Measurements from ENCODE around the gene ACYP1.

ACYP1 gene

DNA sequence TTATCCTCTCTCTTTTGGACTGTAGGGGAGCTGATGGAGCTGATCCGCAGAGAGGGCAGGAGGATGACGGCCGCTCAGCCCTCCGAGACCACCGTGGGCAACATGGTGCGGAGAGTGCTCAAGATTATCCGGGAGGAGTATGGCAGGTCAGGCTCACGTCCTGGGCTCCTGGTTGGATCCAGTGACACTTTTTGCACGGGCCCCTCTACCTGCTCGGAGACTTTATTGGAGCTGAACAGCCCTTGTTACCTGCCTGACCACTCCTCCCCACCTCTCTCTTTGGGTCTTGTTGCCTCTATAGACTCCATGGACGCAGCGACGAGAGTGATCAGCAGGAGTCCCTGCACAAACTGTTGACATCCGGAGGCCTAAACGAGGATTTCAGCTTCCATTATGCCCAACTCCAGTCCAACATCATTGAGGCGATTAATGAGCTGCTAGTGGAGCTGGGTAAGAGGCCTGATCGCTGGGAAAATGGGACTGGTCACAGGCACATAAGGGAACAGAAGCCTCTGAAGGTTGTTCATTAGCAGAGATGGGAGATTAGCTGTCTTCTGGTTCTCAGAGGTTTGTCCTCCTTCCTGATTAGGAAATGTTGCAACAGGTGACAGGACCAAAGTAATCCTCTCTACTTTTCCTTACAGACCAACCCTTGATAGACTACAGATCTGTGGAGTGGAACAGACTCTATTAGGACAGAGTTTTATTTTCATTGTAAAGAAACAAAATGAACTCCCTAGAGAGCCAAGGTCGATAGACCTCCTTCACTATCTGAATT is 60.4 kb downstream of the ACYP1 start:
- peaks cover 8 to 25% (median 20%) of the 10 kb centered on the region in 5 donors for H3K4me1 ChIP-seq (ENCODE audit: control insufficient read depth in 5 of 5, insufficient read depth in 5 of 5, low read length in 5 of 5)
- peak overlapping the region; percentile 94 to 96 (median 95) for H3K4me3 ChIP-seq (ENCODE audit: low read depth in 1 of 5, low read length in 5 of 5)
- no peaks in the 10 kb centered on the region for H3K27me3 ChIP-seq (ENCODE audit: control insufficient read depth in 5 of 5, insufficient read depth in 4 of 5, low read length in 5 of 5)
- peaks cover 14 to 35% (median 30%) of the 10 kb centered on the region in 5 donors for H3K36me3 ChIP-seq (ENCODE audit: control insufficient read depth in 5 of 5, insufficient read depth in 5 of 5, low read length in 5 of 5)
- H3K27ac ChIP-seq (ENCODE audit: low read depth, low read length) = peak overlapping the region; percentile 87
- peak overlapping the region; percentile 30 to 89 (median 86) for H3K9ac ChIP-seq (ENCODE audit: low read length in 5 of 5)
- H3K9me3 ChIP-seq (ENCODE audit: control insufficient read depth in 5 of 5, low read length in 5 of 5) = peaks cover 0 to 3% (median 0%) of the 10 kb centered on the region in 5 donors
